Esophagus muscularis mucosa (tissue), 3 donors: ENCODE results near the gene AGAP1.

Source experiments
- POLR2AphosphoS5 ChIP-seq, 2 donors: sonication (generic); formaldehyde crosslinking; IDR thresholded peaks; one replicate each; pipeline ENCODE4 v1.6.1; 2017; ENCODE audit warnings: antibody characterized with exemption in 2 of 2
- TF ChIP-seq, protein P1 (sequence below), 3 experiments: fragments of 200-600 bp in 2 of 3; fragments of 450-650 bp in 1 of 3; sonication (generic) in 2 of 3; IDR thresholded peaks; one replicate each; pipeline ENCODE4 v1.5.1; 2017 to 2019; ENCODE audit warnings: antibody characterized with exemption in 3 of 3, mild to moderate bottlenecking in 2 of 3, moderate library complexity in 1 of 3

DNA sequence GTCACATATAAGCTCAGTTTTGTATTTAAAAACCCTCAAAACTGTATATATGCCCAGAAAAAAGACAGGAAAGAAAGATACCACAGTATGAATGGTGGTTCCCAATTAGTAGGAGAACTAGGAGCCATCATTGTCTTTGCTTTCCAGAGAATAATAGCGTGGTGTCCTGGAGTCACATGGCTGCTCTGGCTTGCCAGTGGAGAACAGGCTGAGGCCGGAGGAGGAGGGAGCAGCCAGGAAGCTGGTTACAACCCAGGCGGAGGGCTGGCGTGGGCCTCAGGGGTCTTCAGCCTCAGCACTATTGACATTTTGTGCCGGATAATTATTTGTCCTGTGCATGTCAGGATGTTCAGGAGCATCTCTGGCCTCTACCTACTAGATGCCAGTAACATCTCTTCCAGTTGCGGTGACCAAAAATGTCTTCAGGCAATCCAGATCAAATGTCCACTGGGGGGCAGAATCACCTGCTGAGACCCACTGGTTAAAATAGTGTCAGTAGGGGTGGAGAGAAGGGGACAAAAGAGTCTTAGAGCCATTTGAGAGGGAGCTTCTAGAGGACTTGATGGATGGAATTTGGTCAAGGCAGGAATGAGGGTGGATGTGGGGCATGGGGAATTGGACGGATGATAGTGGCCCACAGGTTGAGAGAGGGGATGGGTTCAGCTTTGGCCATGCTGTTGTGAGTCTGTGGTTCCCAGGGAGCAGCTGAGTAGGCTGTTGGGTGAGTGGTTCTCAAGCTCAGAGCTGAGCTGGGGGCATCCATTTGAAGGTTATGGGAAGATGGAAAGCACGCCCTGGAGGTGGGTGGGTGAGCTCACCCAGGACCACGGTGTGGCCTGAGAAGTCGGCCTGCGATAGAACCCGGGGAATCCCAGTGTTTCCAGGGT, 144.9 kb downstream of the AGAP1 start:
- TF ChIP-seq POLR2AphosphoS5 (IDR thresholded peaks at IDR 0.05) = no peak
- TF ChIP-seq, protein P1, sequence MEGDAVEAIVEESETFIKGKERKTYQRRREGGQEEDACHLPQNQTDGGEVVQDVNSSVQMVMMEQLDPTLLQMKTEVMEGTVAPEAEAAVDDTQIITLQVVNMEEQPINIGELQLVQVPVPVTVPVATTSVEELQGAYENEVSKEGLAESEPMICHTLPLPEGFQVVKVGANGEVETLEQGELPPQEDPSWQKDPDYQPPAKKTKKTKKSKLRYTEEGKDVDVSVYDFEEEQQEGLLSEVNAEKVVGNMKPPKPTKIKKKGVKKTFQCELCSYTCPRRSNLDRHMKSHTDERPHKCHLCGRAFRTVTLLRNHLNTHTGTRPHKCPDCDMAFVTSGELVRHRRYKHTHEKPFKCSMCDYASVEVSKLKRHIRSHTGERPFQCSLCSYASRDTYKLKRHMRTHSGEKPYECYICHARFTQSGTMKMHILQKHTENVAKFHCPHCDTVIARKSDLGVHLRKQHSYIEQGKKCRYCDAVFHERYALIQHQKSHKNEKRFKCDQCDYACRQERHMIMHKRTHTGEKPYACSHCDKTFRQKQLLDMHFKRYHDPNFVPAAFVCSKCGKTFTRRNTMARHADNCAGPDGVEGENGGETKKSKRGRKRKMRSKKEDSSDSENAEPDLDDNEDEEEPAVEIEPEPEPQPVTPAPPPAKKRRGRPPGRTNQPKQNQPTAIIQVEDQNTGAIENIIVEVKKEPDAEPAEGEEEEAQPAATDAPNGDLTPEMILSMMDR (IDR thresholded peaks at IDR 0.05) = peak in 1 of 3 experiments; percentile 4
